ENCODE data around the gene PTPRM. TPM values are rescaled to one million over a fixed set of nuclear protein-coding genes. Genes with fewer than 3 reads are reported as not detected.

Gene PTPRM
- total RNA-seq, 1 donor: 84.7 TPM

- Histone ChIP-seq H3K36me3 (ENCODE audit: insufficient read depth, low read length) (no peaks in the 10 kb centered on the region), H4K20me1 (ENCODE audit: insufficient read depth, low read length) (no peaks in the 10 kb centered on the region), H3K4me2 (ENCODE audit: insufficient read depth, low read length) (no peak overlapping the region), H3K4me1 (ENCODE audit: insufficient read depth, low read length) (peaks cover 17% of the 10 kb centered on the region), H3K27me3 (ENCODE audit: insufficient read depth, low read length) (no peaks in the 10 kb centered on the region), H2AFZ (ENCODE audit: low read length) (no peak overlapping the region), H3K79me2 (ENCODE audit: insufficient read depth, low read length) (no peaks in the 10 kb centered on the region), H3K27ac (ENCODE audit: low read depth, low read length) (no peak overlapping the region), H3K4me3 (ENCODE audit: insufficient read depth, low read length) (no peak overlapping the region), H3K9me3 (ENCODE audit: low read depth, low read length) (no peaks in the 10 kb centered on the region)
- TF ChIP-seq CTCF (IDR thresholded peaks at IDR 0.05; ENCODE audit: extremely low read depth, low read depth, low read length): no peak
- DNase-seq (ENCODE audit: insufficient read length, low spot score, missing footprints): peak; percentile 38
Observed at GRCh38 chr18:8049147-8049546, 482.0 kb downstream of the PTPRM start.

- Histone ChIP-seq H2AFZ (ENCODE audit: low read length) (no peak overlapping the region), H4K20me1 (ENCODE audit: insufficient read depth, low read length) (no peaks in the 10 kb centered on the region), H3K9me3 (ENCODE audit: low read depth, low read length) (no peaks in the 10 kb centered on the region), H3K4me3 (ENCODE audit: insufficient read depth, low read length) (no peak overlapping the region), H3K79me2 (ENCODE audit: insufficient read depth, low read length) (no peaks in the 10 kb centered on the region), H3K27ac (ENCODE audit: low read depth, low read length) (no peak overlapping the region), H3K27me3 (ENCODE audit: insufficient read depth, low read length) (no peaks in the 10 kb centered on the region), H3K36me3 (ENCODE audit: insufficient read depth, low read length) (no peaks in the 10 kb centered on the region), H3K4me2 (ENCODE audit: insufficient read depth, low read length) (no peak overlapping the region), H3K4me1 (ENCODE audit: insufficient read depth, low read length) (peaks cover 17% of the 10 kb centered on the region)
- TF ChIP-seq CTCF (IDR thresholded peaks at IDR 0.05; ENCODE audit: extremely low read depth, low read depth, low read length): no peak
- no peak for DNase-seq (ENCODE audit: insufficient read length, low spot score, missing footprints)
Observed at GRCh38 chr18:8050616-8051329, 483.7 kb downstream of the PTPRM start.

- Histone ChIP-seq H2AFZ (ENCODE audit: low read length) (no peak overlapping the region), H3K36me3 (ENCODE audit: insufficient read depth, low read length) (no peaks in the 10 kb centered on the region), H3K27me3 (ENCODE audit: insufficient read depth, low read length) (no peaks in the 10 kb centered on the region), H3K9me3 (ENCODE audit: low read depth, low read length) (no peaks in the 10 kb centered on the region), H3K79me2 (ENCODE audit: insufficient read depth, low read length) (no peaks in the 10 kb centered on the region), H3K27ac (ENCODE audit: low read depth, low read length) (no peak overlapping the region), H3K4me2 (ENCODE audit: insufficient read depth, low read length) (no peak overlapping the region), H3K4me3 (ENCODE audit: insufficient read depth, low read length) (no peak overlapping the region), H3K4me1 (ENCODE audit: insufficient read depth, low read length) (peaks cover 17% of the 10 kb centered on the region), H4K20me1 (ENCODE audit: insufficient read depth, low read length) (no peaks in the 10 kb centered on the region)
- DNase-seq (ENCODE audit: insufficient read length, low spot score, missing footprints): no peak
- TF ChIP-seq CTCF (IDR thresholded peaks at IDR 0.05; ENCODE audit: extremely low read depth, low read depth, low read length): no peak
Observed at GRCh38 chr18:8051453-8051852, 484.3 kb downstream of the PTPRM start.

DNA sequence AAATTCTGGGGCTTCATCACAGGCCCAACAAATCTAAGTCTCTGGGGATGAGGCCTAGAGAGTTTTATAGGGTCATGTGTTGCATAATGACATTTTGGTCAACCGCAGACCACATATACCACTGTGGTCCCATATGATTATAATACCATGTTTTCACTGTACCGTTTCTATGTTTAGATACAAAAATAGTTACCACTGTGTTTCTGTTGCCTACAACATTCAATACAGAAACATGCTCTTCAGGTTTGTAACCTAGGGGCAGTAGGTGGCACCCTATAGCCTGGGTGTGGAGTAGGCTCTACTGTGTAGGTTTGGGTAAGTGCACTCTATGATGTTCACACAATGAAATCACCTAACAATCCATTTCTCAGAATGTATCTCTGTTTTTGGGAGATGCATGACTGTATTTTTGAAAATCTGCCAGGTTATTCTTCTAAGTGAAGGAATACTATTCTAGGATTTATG is 485.2 kb downstream of the PTPRM start:
- H3K9me3 ChIP-seq (ENCODE audit: low read depth, low read length): no peaks in the 10 kb centered on the region
- DNase-seq (ENCODE audit: insufficient read length, low spot score, missing footprints): peak; percentile 25
- no peak overlapping the region for H3K4me3 ChIP-seq (ENCODE audit: insufficient read depth, low read length)
- peak; percentile 31 for TF ChIP-seq CTCF (IDR thresholded peaks at IDR 0.05; ENCODE audit: extremely low read depth, low read depth, low read length)
- H3K79me2 ChIP-seq (ENCODE audit: insufficient read depth, low read length): no peaks in the 10 kb centered on the region
- no peak overlapping the region for H2AFZ ChIP-seq (ENCODE audit: low read length)
- H3K36me3 ChIP-seq (ENCODE audit: insufficient read depth, low read length): no peaks in the 10 kb centered on the region
- H4K20me1 ChIP-seq (ENCODE audit: insufficient read depth, low read length): no peaks in the 10 kb centered on the region
- H3K27me3 ChIP-seq (ENCODE audit: insufficient read depth, low read length): no peaks in the 10 kb centered on the region
- peaks cover 17% of the 10 kb centered on the region for H3K4me1 ChIP-seq (ENCODE audit: insufficient read depth, low read length)
- no peak overlapping the region for H3K27ac ChIP-seq (ENCODE audit: low read depth, low read length)
- H3K4me2 ChIP-seq (ENCODE audit: insufficient read depth, low read length): no peak overlapping the region

Data from osteoblast (primary cell).